AG09309 (cell line): Measurements from ENCODE around the gene GPR15.

Experiments
- DNase-seq: peaks from one replicate; pipeline ENCODE4 v3.0.0-alpha.2; 2010; ENCODE audit warnings: low read depth
- H3K4me3 ChIP-seq: 2 replicates; pipeline ENCODE4 v1.5.1; 2011; ENCODE audit warnings: mild to moderate bottlenecking, low read depth, low read length, moderate library complexity; ENCODE audit not compliant: control insufficient read depth
- CTCF ChIP-seq: IDR thresholded peaks from 2 replicates; pipeline ENCODE4 v1.5.1; 2011; ENCODE audit warnings: mild to moderate bottlenecking, low read depth, low read length, inconsistent platforms; ENCODE audit not compliant: insufficient read depth, control insufficient read depth; ENCODE audit errors: missing control alignments

The GPR15 gene

GRCh38 chr3:98531622-98532274 lies at the start of gene GPR15:
Gene GPR15 (plus strand): TSS chr3:98531978. CDS start chr3:98532034, 56 bp downstream.
- no peak within 1 kb of the TSS for H3K4me3 ChIP-seq
- no peak for TF ChIP-seq CTCF
- DNase-seq = no peak

- no peak for DNase-seq
- H3K4me3 ChIP-seq = no peak overlapping the region
- TF ChIP-seq CTCF = no peak
These were observed 48.9 kb upstream of the GPR15 start for GRCh38 chr3:98482717-98483482.

DNA sequence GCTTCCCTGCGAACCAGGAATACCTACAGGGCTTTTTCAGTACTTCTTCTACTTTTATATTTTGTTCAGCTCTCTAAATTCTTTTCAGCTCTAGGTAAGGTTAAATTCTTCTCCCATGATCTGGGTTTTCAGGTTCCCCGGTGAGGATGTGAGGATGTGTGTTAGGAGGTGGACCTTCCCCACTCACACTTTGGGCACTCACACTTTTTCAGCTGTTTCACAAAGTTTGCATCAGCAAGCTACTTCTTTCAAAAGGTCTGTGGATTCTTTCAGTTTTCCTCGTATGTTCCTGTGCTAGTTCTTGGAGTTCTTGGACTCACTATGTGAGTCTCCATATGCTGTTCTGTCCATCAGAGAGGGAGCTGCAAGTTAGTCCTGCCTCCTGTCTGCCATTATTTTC lies 48.2 kb upstream of the GPR15 start:
- no peak overlapping the region for H3K4me3 ChIP-seq
- no peak for TF ChIP-seq CTCF
- no peak for DNase-seq

DNA sequence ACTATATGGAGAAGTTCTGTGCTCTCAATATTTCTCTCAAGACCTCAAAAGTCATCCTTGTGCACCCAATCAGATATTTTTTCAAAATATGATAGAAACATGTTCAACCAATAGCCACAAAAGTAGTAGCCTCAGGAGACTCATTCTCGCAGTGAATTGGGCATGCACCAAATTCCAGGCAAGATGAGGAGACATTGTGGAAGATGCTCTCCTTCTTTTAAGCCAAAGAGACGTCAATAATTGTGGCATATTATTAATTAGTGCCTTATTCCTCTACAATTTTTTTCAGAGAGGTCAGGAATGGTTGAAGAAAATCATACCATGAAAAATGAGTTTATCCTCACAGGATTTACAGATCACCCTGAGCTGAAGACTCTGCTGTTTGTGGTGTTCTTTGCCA lies 34.4 kb upstream of the GPR15 start, which contains the start of gene OR5K2:
TSS of gene OR5K2 (plus strand) at position 301 of the 400 bp plus-strand sequence. CDS start at position 301, 0 bp downstream.
- no peak for TF ChIP-seq CTCF
- H3K4me3 ChIP-seq = no peak within 1 kb of the TSS

DNA sequence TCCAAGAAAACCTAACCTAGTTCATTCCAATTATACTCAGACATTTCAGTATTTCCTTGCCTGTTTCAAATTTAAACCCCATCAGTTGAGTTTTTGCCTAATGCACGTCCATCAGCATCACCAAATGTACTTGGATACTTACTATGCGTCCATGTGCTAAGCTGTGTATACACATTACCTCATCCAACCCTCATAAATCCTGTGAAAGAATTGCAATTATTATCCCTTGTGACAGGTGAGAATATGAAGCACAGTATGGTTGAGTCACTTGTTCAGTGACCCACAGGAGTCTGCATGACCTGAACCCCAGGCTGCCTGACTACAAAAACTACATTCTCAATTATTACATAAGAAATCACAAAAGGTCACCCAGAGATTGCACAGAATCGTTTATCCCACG lies 31.8 kb upstream of the GPR15 start:
- DNase-seq = no peak
- no peak overlapping the region for H3K4me3 ChIP-seq
- TF ChIP-seq CTCF = no peak

More for the DNA sequence above, 34.4 kb upstream of the GPR15 start, which contains the start of gene OR5K2:
- no peak for DNase-seq

DNA sequence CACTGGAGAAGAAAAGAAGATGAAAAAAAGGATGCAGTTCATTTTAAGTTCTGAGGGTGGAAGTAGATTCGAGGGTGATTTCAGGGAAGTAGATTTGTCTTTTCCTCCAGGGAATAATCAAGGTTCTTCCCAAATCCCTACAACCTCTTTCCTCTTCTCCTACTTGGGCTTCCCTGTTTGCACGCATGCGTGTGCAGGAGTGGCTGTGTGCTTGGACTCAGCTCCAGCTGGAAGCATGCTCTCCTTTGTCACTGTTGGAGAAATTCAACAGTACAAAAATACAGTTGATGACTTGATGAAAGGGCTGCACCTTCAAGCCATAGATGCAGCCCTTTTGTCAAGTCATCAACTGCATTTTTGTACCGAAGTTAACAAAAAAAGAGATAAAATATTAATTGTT lies 30.5 kb upstream of the GPR15 start:
- H3K4me3 ChIP-seq = no peak overlapping the region
- no peak for DNase-seq
- TF ChIP-seq CTCF = no peak
